Muscle of back (tissue), 11 donors: Measurements from ENCODE around the gene P2RY2. TPM values are rescaled to one million over a fixed set of nuclear protein-coding genes. Genes with fewer than 3 reads are reported as not detected.
"Not testable (repeated sequence)": the region's sequence is repeated elsewhere in the genome, so short reads cannot be mapped to it uniquely, and the experiment has no call there.

Experiments
- DNase-seq, 3 donors: peaks; one replicate each; pipeline versions ENCODE4 v3.0.0 to v3.0.0-alpha.2; 2013
- polyA plus RNA-seq, 10 donors: library from polyadenylated mRNA; unstranded; fragments of 120-200 nt; gene quantifications; one replicate each; pipeline ENCODE4 v1.2.1, GENCODE V29; 2013; ENCODE audit not compliant: insufficient read length in 10 of 10

Gene P2RY2
- polyA plus RNA-seq, 10 donors: 0.48 to 2.5 (median 0.83) TPM

DNA sequence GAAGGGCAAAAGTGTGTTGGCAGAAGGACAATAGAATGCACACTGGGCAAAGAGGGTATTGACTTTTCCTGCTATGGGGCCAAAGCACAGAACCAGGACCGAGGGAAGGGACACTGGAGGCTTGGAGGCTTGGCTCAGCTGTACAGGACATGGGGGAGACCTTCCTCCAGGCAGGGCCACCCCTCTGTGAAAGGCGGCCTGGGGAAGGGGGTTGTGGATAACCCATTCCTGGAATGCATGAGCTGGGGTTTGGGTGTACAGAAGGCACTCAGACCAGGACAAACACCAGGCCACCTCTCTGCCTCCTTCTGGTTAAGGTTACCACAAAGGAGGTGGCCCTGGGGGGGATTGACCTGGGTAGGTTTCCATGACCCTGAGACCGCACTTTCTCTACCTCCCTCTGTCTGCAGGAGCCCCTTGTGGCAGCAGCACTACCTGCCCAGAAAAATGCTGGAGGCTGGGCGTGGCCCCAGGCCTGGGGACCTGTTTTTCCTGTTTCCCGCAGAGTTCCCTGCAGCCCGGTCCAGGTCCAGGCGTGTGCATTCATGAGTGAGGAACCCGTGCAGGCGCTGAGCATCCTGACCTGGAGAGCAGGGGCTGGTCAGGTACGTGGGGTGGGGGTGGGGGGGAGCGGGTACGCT, 9.6 kb downstream of the P2RY2 start:
- DNase-seq: no peak

GRCh38 chr11:73228268-73229134, 10.4 kb downstream of the P2RY2 start:
- no peak for DNase-seq

- DNase-seq: peak in 1 of 3 donors; percentile 47
Observed at GRCh38 chr11:73229321-73229895, 11.3 kb downstream of the P2RY2 start.

- DNase-seq: no peak
Observed at GRCh38 chr11:73229896-73230875, 12.1 kb downstream of the P2RY2 start.

DNA sequence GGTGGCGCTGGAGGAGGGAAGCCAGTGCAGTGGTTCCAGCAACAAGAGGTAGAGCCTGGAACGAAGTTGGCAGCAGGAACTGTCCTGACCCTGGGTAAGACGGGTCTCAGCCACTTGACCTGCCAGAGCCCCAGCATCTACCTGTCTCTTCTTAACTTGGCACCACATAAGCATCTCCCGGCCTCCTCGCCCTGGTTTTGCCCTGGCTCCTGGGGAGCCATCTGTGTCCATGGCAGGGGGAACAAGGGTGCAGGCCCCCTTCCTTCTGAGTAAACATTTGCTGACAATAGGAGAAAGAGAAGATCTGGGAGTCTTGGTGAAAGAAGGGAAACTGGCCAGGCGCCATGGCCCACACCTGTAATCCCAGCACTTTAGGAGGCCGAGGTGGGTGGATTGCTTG, 12.8 kb downstream of the P2RY2 start:
- DNase-seq: no peak

GRCh38 chr11:73232487-73232886, 14.4 kb downstream of the P2RY2 start:
- DNase-seq: not testable (repeated sequence)

- no peak for DNase-seq
Observed at GRCh38 chr11:73233211-73233610, 15.1 kb downstream of the P2RY2 start.

GRCh38 chr11:73233692-73234470, 15.8 kb downstream of the P2RY2 start:
- no peak for DNase-seq

- no peak for DNase-seq
Observed at GRCh38 chr11:73234471-73235181, 16.5 kb downstream of the P2RY2 start.

- no peak for DNase-seq
Observed at GRCh38 chr11:73235236-73235786, 17.2 kb downstream of the P2RY2 start.

GRCh38 chr11:73236205-73236765, 18.2 kb downstream of the P2RY2 start:
- no peak for DNase-seq

GRCh38 chr11:73236854-73237253, 18.8 kb downstream of the P2RY2 start:
- DNase-seq: no peak

- no peak for DNase-seq
Observed at GRCh38 chr11:73237471-73238290, 19.6 kb downstream of the P2RY2 start.

DNA sequence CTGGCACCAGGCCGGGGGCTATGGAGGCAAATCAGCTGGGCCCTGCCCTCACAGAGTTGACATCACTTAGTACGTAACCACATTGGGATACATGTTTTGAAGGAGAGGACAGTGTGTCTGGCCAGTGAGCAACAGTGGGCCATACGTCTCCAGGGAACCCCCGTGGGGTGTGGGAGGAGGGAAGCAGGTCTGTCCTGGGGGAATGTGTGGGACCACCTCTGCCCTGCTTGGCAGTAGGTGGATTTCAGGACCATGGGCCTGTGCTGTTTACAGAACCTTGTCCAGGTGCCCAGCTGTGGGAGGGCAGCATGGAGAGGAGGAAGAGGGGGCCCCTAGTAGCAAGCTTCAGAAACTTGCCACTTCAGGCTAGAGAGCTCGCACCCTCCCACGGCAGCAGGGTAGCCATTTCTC, 21.0 kb downstream of the P2RY2 start:
- DNase-seq: no peak

DNA sequence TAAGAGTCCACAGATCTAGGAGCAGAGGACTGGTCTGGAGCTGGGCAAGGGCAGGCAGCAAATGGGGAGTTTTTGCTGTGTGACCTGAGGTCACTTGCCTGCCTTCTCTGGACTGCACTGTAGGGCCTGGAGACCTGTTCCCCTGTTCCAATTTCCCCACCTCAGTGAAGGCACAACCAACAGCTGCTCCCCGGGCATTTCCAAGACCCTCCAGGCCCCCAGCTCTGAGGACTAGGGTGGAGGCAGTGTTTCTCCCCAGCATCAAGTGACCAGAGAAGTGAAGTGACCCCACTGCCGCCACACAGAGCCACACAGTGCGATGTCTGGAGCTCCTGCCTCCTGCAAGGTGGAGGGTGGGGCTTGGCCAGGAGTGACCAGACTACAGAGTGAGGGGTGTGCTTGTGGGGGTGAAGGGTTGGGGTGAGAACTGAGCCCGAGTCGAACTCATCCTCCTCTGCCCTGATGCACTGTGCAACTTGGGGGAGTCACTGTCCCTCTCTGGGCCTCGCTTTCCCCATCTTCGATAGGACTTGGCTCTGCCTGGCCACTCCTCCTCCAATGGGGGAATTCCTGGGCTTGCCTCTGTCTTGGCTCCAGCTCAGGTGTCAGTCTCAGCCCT, 21.6 kb downstream of the P2RY2 start:
- DNase-seq: no peak

DNA sequence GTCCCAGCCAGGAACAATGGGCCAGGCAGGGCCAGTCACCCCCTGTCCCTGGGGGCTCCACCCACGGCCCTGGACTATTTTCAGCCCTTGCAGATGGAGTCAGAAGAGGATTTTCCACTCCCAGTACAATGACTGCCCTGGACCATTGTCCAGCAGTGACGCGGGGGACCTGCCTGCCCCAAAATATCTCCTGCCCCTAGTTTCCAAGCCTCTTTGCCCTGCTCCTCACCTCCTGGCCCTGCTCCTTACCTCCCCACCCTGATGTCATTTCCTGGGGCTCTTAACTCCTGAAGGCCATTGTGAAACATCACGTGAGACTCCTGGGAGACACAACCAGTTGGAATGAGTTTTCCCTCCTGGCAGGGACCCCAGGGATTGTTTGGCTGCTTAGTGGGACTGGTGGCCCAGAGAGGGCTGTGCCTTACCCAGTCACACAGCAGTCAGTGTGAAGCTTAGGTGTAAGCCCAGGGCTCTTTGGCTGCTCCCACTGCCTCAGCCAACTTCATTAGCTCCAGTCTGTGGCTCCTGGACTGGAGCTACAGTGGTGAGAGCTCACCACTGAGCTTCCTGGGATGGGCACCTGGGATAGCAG, 22.2 kb downstream of the P2RY2 start:
- DNase-seq: peak in 1 of 3 donors; percentile 22

DNA sequence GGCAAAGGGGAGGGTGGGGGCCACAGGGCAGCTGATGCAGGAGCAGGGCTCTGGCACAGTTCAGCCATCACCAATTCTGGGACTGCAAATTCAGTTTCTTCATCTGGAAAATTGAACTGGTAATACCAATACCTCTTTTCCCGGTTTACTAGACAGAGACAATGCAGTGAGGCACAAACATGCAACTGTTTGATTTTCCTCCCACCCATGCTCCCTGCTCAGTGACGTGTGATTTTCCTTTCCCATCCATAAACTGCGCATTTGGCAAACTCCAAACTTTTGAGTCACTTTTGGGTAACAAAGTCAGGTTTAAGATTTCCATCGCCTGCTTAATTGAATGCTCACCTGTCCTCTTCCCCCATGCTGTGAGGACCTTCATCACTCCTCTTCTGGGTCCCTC, 23.2 kb downstream of the P2RY2 start:
- DNase-seq: no peak
